MM.1S (cell line): ENCODE data around the gene STK32B.

Source experiments
- DNase-seq: peaks from one replicate; pipeline ENCODE4 v3.0.0-alpha.2; 2015
- H2AFZ ChIP-seq: fragments of 300-600 bp; sonication (generic); 2 replicates; pipeline ENCODE4 v1.6.0; 2016; ENCODE audit warnings: antibody characterized with exemption, low read length
- H3F3A ChIP-seq: fragments of 300-600 bp; sonication (generic); 2 replicates; pipeline ENCODE4 v1.6.1; 2016; ENCODE audit warnings: mild to moderate bottlenecking, antibody characterized with exemption, low read length, moderate library complexity, mixed read lengths; ENCODE audit not compliant: insufficient read depth
- H3K27ac ChIP-seq: fragments of 300-600 bp; sonication (generic); 2 replicates; pipeline ENCODE4 v1.5.1; 2016; ENCODE audit warnings: mild to moderate bottlenecking, low read length
- H3K27me3 ChIP-seq: fragments of 300-600 bp; sonication (generic); replicated peaks from 2 replicates; pipeline ENCODE4 v1.6.0; 2016; ENCODE audit warnings: low read length; ENCODE audit not compliant: insufficient read depth
- H3K36me3 ChIP-seq: fragments of 300-600 bp; sonication (generic); replicated peaks from 2 replicates; pipeline ENCODE4 v1.6.1; 2016; ENCODE audit warnings: mild to moderate bottlenecking, low read length, mixed read lengths; ENCODE audit not compliant: insufficient read depth
- H3K4me1 ChIP-seq: fragments of 300-600 bp; sonication (generic); 2 replicates; pipeline ENCODE4 v1.6.1; 2016; ENCODE audit warnings: low read length, mixed read lengths
- H3K4me2 ChIP-seq: fragments of 300-600 bp; sonication (generic); 2 replicates; pipeline ENCODE4 v1.6.0; 2016; ENCODE audit warnings: low read depth, low read length
- H3K4me3 ChIP-seq: fragments of 300-600 bp; sonication (generic); 2 replicates; pipeline ENCODE4 v1.5.1; 2016; ENCODE audit warnings: low read length, mixed read lengths
- H3K79me2 ChIP-seq: fragments of 300-600 bp; sonication (generic); 2 replicates; pipeline ENCODE4 v1.6.1; 2016; ENCODE audit warnings: mixed run types, low read length, mixed read lengths
- H3K9ac ChIP-seq: fragments of 300-600 bp; sonication (generic); 2 replicates; pipeline ENCODE4 v1.6.1; 2016; ENCODE audit warnings: low read length, mixed read lengths
- H3K9me2 ChIP-seq: fragments of 300-600 bp; sonication (generic); replicated peaks from 2 replicates; pipeline ENCODE4 v1.6.1; 2016; ENCODE audit warnings: mild to moderate bottlenecking, low read length, mixed read lengths; ENCODE audit not compliant: insufficient read depth
- H3K9me3 ChIP-seq: fragments of 300-600 bp; sonication (generic); replicated peaks from 2 replicates; pipeline ENCODE4 v1.6.1; 2016; ENCODE audit warnings: mild to moderate bottlenecking, low read length, mixed read lengths; ENCODE audit not compliant: insufficient read depth
- H4K20me1 ChIP-seq: fragments of 300-600 bp; sonication (generic); 2 replicates; pipeline ENCODE4 v1.6.1; 2016; ENCODE audit warnings: mild to moderate bottlenecking, low read length, moderate library complexity, mixed read lengths; ENCODE audit not compliant: insufficient read depth
- EZH2 ChIP-seq: fragments of 300-600 bp; sonication (generic); optimal IDR thresholded peaks from 2 replicates; pipeline ENCODE3; 2017; ENCODE audit warnings: low read depth, mild to moderate bottlenecking, antibody characterized with exemption, low read length, mixed read lengths
- EZH2phosphoT487 ChIP-seq: fragments of 300-600 bp; sonication (generic); IDR thresholded peaks from 2 replicates; pipeline ENCODE4 v1.6.1; 2018; ENCODE audit warnings: antibody characterized with exemption, low read length
- TF ChIP-seq, protein P1 (sequence below): fragments of 300-600 bp; sonication (generic); IDR thresholded peaks from 2 replicates; pipeline ENCODE4 v1.5.1; 2016; ENCODE audit warnings: antibody characterized with exemption, low read length, mixed read lengths

The STK32B gene

GRCh38 chr4:5541169-5541568 lies 489.9 kb downstream of the STK32B start:
- Histone ChIP-seq H3K27me3 (no peaks in the 10 kb centered on the region), H3K4me1 (no peaks in the 10 kb centered on the region), H2AFZ (no peak overlapping the region), H3K27ac (no peak overlapping the region), H3K4me3 (no peak overlapping the region), H3K36me3 (no peaks in the 10 kb centered on the region), H3K4me2 (no peak overlapping the region), H3F3A (no peaks in the 10 kb centered on the region), H3K9me2 (no peaks in the 10 kb centered on the region), H4K20me1 (no peaks in the 10 kb centered on the region), H3K79me2 (no peaks in the 10 kb centered on the region), H3K9me3 (no peaks in the 10 kb centered on the region), H3K9ac (no peak overlapping the region)
- DNase-seq = no peak
- TF ChIP-seq EZH2 (no peak), EZH2phosphoT487 (no peak)
- TF ChIP-seq, protein P1, sequence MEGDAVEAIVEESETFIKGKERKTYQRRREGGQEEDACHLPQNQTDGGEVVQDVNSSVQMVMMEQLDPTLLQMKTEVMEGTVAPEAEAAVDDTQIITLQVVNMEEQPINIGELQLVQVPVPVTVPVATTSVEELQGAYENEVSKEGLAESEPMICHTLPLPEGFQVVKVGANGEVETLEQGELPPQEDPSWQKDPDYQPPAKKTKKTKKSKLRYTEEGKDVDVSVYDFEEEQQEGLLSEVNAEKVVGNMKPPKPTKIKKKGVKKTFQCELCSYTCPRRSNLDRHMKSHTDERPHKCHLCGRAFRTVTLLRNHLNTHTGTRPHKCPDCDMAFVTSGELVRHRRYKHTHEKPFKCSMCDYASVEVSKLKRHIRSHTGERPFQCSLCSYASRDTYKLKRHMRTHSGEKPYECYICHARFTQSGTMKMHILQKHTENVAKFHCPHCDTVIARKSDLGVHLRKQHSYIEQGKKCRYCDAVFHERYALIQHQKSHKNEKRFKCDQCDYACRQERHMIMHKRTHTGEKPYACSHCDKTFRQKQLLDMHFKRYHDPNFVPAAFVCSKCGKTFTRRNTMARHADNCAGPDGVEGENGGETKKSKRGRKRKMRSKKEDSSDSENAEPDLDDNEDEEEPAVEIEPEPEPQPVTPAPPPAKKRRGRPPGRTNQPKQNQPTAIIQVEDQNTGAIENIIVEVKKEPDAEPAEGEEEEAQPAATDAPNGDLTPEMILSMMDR = no peak

- TF ChIP-seq EZH2phosphoT487 = no peak
- TF ChIP-seq, protein P1 = no peak
- TF ChIP-seq EZH2 = no peak
Measured at GRCh38 chr4:5543681-5544080, 492.4 kb downstream of the STK32B start.

DNA sequence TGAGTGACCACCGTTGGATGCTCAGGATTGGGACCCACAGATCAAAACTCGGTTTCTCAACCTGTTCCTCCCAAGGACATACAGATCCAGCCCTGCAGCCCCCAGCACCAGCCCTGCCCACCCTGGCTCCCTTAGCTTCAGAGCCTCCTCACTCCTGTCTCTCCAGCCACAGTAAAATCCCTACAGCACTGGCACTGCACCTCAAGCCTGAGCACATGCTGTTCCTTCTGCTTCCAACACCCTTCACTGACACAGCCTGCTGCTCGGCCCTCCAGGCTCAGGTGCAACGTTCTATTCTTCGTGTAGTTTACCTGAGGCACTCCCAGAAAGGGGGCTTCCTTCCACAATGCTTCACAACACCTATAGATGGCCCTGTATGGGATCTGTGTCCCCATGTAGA lies 493.5 kb downstream of the STK32B start:
- H3F3A ChIP-seq = no peaks in the 10 kb centered on the region
- no peak overlapping the region for H3K9ac ChIP-seq

More at GRCh38 chr4:5543681-5544080, 492.4 kb downstream of the STK32B start:
- no peak overlapping the region for H3K27ac ChIP-seq
- H3K9me2 ChIP-seq = no peaks in the 10 kb centered on the region
- H3K4me2 ChIP-seq = no peak overlapping the region
- no peaks in the 10 kb centered on the region for H3K27me3 ChIP-seq
- H4K20me1 ChIP-seq = no peaks in the 10 kb centered on the region
- no peak overlapping the region for H3K4me3 ChIP-seq
- H3K36me3 ChIP-seq = no peaks in the 10 kb centered on the region
- H3F3A ChIP-seq = no peaks in the 10 kb centered on the region
- H3K9ac ChIP-seq = no peak overlapping the region
- H2AFZ ChIP-seq = no peak overlapping the region
- no peak for DNase-seq
- H3K79me2 ChIP-seq = no peaks in the 10 kb centered on the region
- no peaks in the 10 kb centered on the region for H3K4me1 ChIP-seq
- H3K9me3 ChIP-seq = no peaks in the 10 kb centered on the region

More for the DNA sequence above, 493.5 kb downstream of the STK32B start:
- H3K79me2 ChIP-seq = no peaks in the 10 kb centered on the region
- no peaks in the 10 kb centered on the region for H3K4me1 ChIP-seq
- DNase-seq = no peak
- H3K9me2 ChIP-seq = no peaks in the 10 kb centered on the region
- H3K4me2 ChIP-seq = no peak overlapping the region
- no peaks in the 10 kb centered on the region for H4K20me1 ChIP-seq
- no peak overlapping the region for H3K4me3 ChIP-seq
- TF ChIP-seq, protein P1 = no peak
- no peak for TF ChIP-seq EZH2
- TF ChIP-seq EZH2phosphoT487 = no peak
- H3K27ac ChIP-seq = no peak overlapping the region
- no peaks in the 10 kb centered on the region for H3K27me3 ChIP-seq
- H2AFZ ChIP-seq = no peak overlapping the region
- H3K36me3 ChIP-seq = no peaks in the 10 kb centered on the region
- H3K9me3 ChIP-seq = no peaks in the 10 kb centered on the region
